ENCODE measurements around the gene PRKAR1B. TPM values are rescaled to one million over a fixed set of nuclear protein-coding genes. Genes with fewer than 3 reads are reported as not detected.

Gene PRKAR1B
- total RNA-seq, 1 experiment from 2014 or later: 43.3 TPM

GRCh38 chr7:706721-707120, 20.4 kb downstream of the PRKAR1B start:
- Histone ChIP-seq H3K79me1 (ENCODE audit: insufficient read depth, low read depth, low read length, poor library complexity, severe bottlenecking) (peaks cover 9% of the 10 kb centered on the region), H3K18ac (ENCODE audit: insufficient read length, low read depth, low read length) (no peak overlapping the region), H3K27me3 (ENCODE audit: insufficient read depth, low read length) (no peaks in the 10 kb centered on the region), H3K14ac (ENCODE audit: insufficient read depth, low read length) (no peak overlapping the region), H4K8ac (replicated peaks; ENCODE audit: insufficient read length, low read depth, low read length) (no peak overlapping the region), H3K4me2 (ENCODE audit: insufficient read depth, insufficient read length, low read length) (no peak overlapping the region), H3K9ac (ENCODE audit: extremely low read depth, insufficient read length, low read length) (no peak overlapping the region), H3K27ac (ENCODE audit: insufficient read length, low read depth, low read length) (no peak overlapping the region), H3K4ac (ENCODE audit: low read depth, low read length) (no peak overlapping the region), H3K9me3 (ENCODE audit: control insufficient read depth, low read depth, low read length) (no peaks in the 10 kb centered on the region), H3K23ac (ENCODE audit: insufficient read length, low read depth, low read length) (no peak overlapping the region), H3K79me2 (ENCODE audit: insufficient read depth, low read length) (no peaks in the 10 kb centered on the region; the same call in 1 of the 2 replicates), H2AK5ac (ENCODE audit: insufficient read length, low read length) (no peak overlapping the region), H3K4me1 (ENCODE audit: insufficient read depth, low read length) (no peaks in the 10 kb centered on the region), H2BK15ac (ENCODE audit: low read depth, low read length) (no peak overlapping the region), H2BK5ac (ENCODE audit: insufficient read length, low read length) (no peak overlapping the region), H4K20me1 (ENCODE audit: control insufficient read depth, insufficient read depth, insufficient read length) (no peaks in the 10 kb centered on the region), H2BK20ac (ENCODE audit: low read depth, low read length, poor library complexity, severe bottlenecking) (no peak overlapping the region), H3T11ph (ENCODE audit: low read length) (no peak overlapping the region), H2BK120ac (ENCODE audit: low read depth, low read length, poor library complexity, severe bottlenecking) (no peak overlapping the region), H3K23me2 (ENCODE audit: insufficient read length, low read depth, low read length, poor library complexity, severe bottlenecking) (no peaks in the 10 kb centered on the region), H2AFZ (ENCODE audit: low read length) (no peak overlapping the region), H3K56ac (ENCODE audit: insufficient read length, low read depth, low read length) (no peak overlapping the region), H2BK12ac (ENCODE audit: insufficient read length, low read depth, low read length) (no peak overlapping the region), H4K5ac (ENCODE audit: insufficient read length, low read depth, low read length) (no peak overlapping the region), H4K91ac (ENCODE audit: insufficient read length, low read depth, low read length) (no peak overlapping the region)
- Mint-ChIP-seq H3K27me3 (ENCODE audit: low read depth) (no peaks in the 10 kb centered on the region), H3K4me3 (no peak overlapping the region), H3K4me1 (peaks cover 0 to 8% of the 10 kb centered on the region in 2 experiments; a peak in 2 of 4 replicates), H3K9me3 (peaks cover 6 to 8% of the 10 kb centered on the region in 2 experiments), H3K27ac (peak overlapping the region in 1 of 3 experiments; percentile 90; a peak in 2 of 7 replicates), H3K36me3 (ENCODE audit: insufficient read depth in 1 of 3, low read depth in 3 of 3) (peaks cover 34 to 44% (median 34%) of the 10 kb centered on the region in 3 experiments)
- no peak for DNase-seq
- TF ChIP-seq, protein P1, sequence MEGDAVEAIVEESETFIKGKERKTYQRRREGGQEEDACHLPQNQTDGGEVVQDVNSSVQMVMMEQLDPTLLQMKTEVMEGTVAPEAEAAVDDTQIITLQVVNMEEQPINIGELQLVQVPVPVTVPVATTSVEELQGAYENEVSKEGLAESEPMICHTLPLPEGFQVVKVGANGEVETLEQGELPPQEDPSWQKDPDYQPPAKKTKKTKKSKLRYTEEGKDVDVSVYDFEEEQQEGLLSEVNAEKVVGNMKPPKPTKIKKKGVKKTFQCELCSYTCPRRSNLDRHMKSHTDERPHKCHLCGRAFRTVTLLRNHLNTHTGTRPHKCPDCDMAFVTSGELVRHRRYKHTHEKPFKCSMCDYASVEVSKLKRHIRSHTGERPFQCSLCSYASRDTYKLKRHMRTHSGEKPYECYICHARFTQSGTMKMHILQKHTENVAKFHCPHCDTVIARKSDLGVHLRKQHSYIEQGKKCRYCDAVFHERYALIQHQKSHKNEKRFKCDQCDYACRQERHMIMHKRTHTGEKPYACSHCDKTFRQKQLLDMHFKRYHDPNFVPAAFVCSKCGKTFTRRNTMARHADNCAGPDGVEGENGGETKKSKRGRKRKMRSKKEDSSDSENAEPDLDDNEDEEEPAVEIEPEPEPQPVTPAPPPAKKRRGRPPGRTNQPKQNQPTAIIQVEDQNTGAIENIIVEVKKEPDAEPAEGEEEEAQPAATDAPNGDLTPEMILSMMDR (conservative IDR thresholded peaks at IDR 0.05): no peak
- no CpG with 5 or more reads among the region's 7 CpGs for WGBS (ENCODE audit: extremely low coverage, insufficient read length, low lambda C conversion rate)
